GM12878 (cell line): ENCODE measurements around the gene TUBA1B. TPM values are rescaled to one million over a fixed set of nuclear protein-coding genes. Genes with fewer than 3 reads are reported as not detected.

Source experiments
- CHD2 ChIP-seq: IDR thresholded peaks from 2 replicates; pipeline ENCODE4 v1.6.1; 2011; ENCODE audit warnings: low read depth, low read length, improper control_type of control experiment, borderline replicate concordance
- EGR1 ChIP-seq, 2 experiments: IDR thresholded peaks; 1 replicate in 1 of 2; 2 replicates in 1 of 2; pipeline ENCODE4 v1.6.1; 2011 to 2012; ENCODE audit warnings: low read depth in 2 of 2, low read length in 2 of 2, borderline replicate concordance in 1 of 2, mild to moderate bottlenecking in 1 of 2, moderate library complexity in 1 of 2
- ETV6 ChIP-seq, 2 experiments: fragments of 450-650 bp in 1 of 2; IDR thresholded peaks in 1 of 2; conservative IDR thresholded peaks in 1 of 2; 2 replicates each; pipeline ENCODE4 v1.6.1; 2014; ENCODE audit warnings: antibody characterized with exemption in 1 of 2, borderline replicate concordance in 1 of 2, low read depth in 1 of 2, mild to moderate bottlenecking in 1 of 2, moderate library complexity in 1 of 2
- HCFC1 ChIP-seq: fragments of 150-350 bp; IDR thresholded peaks from 2 replicates; pipeline ENCODE4 v1.6.1; 2014; ENCODE audit warnings: low read length
- KDM1A ChIP-seq: fragments of 200-600 bp; sonication (generic); IDR thresholded peaks from 2 replicates; pipeline ENCODE4 v1.6.1; 2016; ENCODE audit warnings: borderline replicate concordance
- MYC ChIP-seq: IDR thresholded peaks from 2 replicates; pipeline ENCODE4 v1.6.1; 2011; ENCODE audit warnings: mild to moderate bottlenecking, low read length, moderate library complexity, inconsistent platforms; ENCODE audit not compliant: insufficient read depth, insufficient replicate concordance, insufficient read length, severe bottlenecking
- NFIC ChIP-seq: IDR thresholded peaks from 2 replicates; pipeline ENCODE4 v1.6.1; 2012; ENCODE audit warnings: low read depth, mild to moderate bottlenecking, inconsistent platforms, low read length, moderate library complexity
- RB1 ChIP-seq: fragments of 450-650 bp; formaldehyde crosslinking; IDR thresholded peaks from 2 replicates; pipeline ENCODE4 v1.6.1; 2017; ENCODE audit warnings: mild to moderate bottlenecking, borderline replicate concordance
- RELA ChIP-seq: fragments of 450-650 bp; IDR thresholded peaks from 2 replicates; pipeline ENCODE4 v1.8.0; 2014; ENCODE audit warnings: borderline replicate concordance; ENCODE audit not compliant: partially characterized antibody
- RUNX3 ChIP-seq: IDR thresholded peaks from 2 replicates; pipeline ENCODE4 v1.6.1; 2012; ENCODE audit warnings: low read length, inconsistent platforms
- SMAD1 ChIP-seq: fragments of 450-650 bp; IDR thresholded peaks from 2 replicates; pipeline ENCODE4 v1.6.1; 2018; ENCODE audit warnings: mild to moderate bottlenecking, low read depth; ENCODE audit not compliant: partially characterized antibody
- WRNIP1 ChIP-seq: IDR thresholded peaks from 2 replicates; pipeline ENCODE4 v1.6.1; 2011; ENCODE audit warnings: low read depth, low read length, improper control_type of control experiment, borderline replicate concordance
- ZSCAN29 ChIP-seq: fragments of 450-650 bp; IDR thresholded peaks from 2 replicates; pipeline ENCODE4 v1.6.1; 2017; ENCODE audit warnings: mild to moderate bottlenecking, moderate library complexity
- ZZZ3 ChIP-seq: IDR thresholded peaks from 2 replicates; pipeline ENCODE4 v1.6.1; 2011; ENCODE audit warnings: low read depth; ENCODE audit not compliant: control insufficient read depth, insufficient read length
- polyA plus RNA-seq, 11 experiments: library from polyadenylated mRNA; depleted of rRNA in 4 of 11; unstranded in 6 of 11; stranded (reverse) in 5 of 11; fragments of >200 nt; fragmentation: Nextera tagmentation in 4 of 11; fragmentation: Illumina TruSeq in 1 of 11; extraction: Ambion mirVana in 4 of 11; extraction: Trizol in 1 of 11; gene quantifications; 1 replicate in 1 of 11; 2 replicates in 10 of 11; pipeline versions ENCODE4 v1.2.1 to v1.2.3, GENCODE V29; 2011 to 2016; ENCODE audit warnings: inconsistent platforms in 2 of 11, missing spikeins in 2 of 11, low read depth in 1 of 11
- total RNA-seq, 4 experiments: library from RNA; depleted of rRNA in 3 of 4; stranded (reverse); fragments of >200 nt in 3 of 4; fragmentation: Illumina TruSeq in 1 of 4; extraction: Trizol in 1 of 4; gene quantifications; 2 replicates each; pipeline versions ENCODE4 v1.2.1 to v1.2.3, GENCODE V29; 2013 to 2021
- TF ChIP-seq, protein P1 (sequence below): fragments of 450-650 bp; IDR thresholded peaks from 2 replicates; pipeline ENCODE4 v1.6.1; 2016; ENCODE audit warnings: mild to moderate bottlenecking
- TF ChIP-seq, protein P2 (sequence below): IDR thresholded peaks from 2 replicates; pipeline ENCODE4 v1.6.1; 2012; ENCODE audit warnings: low read depth, low read length, improper control_type of control experiment
- TF ChIP-seq, protein P3 (sequence below): fragments of 450-650 bp; IDR thresholded peaks from 2 replicates; pipeline ENCODE4 v1.6.1; 2017; ENCODE audit warnings: mild to moderate bottlenecking, moderate library complexity
- TF ChIP-seq, protein P4 (sequence below): IDR thresholded peaks from 2 replicates; pipeline ENCODE4 v1.6.1; 2011; ENCODE audit warnings: low read depth, low read length, improper control_type of control experiment, borderline replicate concordance
- TF ChIP-seq, protein P5 (sequence below): fragments of 450-650 bp; IDR thresholded peaks from 2 replicates; pipeline ENCODE4 v1.6.1; 2017; ENCODE audit warnings: mild to moderate bottlenecking, low read depth, inconsistent platforms; ENCODE audit not compliant: poor library complexity, severe bottlenecking

TUBA1B gene
- total and polyA plus RNA-seq, 10 of the 15 experiments (the other 5 are each of a cell fraction or from before 2014, with no cell fraction given), result 2,328 to 4,712 (median 3,552) TPM

DNA sequence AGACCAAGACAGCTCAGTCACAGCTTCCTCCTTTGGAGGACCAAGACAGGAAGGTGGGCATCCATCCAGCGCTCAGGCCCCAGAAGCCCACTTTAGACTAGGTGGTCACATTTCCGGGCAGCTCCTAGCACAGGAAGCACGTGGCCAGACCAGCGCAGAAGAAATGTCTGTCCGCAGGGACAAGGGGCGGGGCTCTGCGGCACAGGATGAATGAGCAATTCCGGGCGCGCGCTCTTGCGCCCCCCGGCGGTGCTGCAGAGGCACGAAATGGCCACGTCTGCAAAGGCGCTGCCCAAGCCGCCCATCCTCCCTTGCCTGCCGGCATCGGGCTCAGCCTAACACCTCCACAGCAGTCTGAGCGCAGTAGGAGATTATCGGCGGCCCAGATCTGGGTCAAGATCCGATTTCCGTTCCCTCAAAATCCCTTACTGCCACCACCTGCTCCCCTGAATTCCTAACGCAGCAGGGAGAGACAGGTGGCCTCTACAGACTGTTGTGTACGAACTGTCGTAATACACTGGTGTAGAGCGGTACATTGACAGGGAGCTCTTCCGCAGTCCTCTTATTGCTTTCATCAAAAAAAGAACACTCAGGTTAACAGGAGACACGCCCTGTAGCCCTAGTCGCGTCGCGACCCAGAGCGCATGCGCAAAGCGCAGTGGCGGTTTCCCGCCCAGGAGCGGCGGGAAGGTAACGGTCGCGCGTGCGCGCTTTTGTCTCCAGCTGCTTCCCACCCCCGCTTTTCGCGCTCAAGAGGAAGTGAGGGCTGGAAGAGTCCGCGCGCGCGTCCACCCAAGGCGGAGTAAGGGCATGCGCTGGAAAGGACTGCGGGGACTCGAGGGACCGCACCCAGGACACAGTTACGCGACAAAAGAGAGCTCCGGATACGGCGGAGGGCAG, 794 bp downstream of the TUBA1B start (continued):
- TF ChIP-seq RB1, result peak; percentile 98
- TF ChIP-seq, protein P1, sequence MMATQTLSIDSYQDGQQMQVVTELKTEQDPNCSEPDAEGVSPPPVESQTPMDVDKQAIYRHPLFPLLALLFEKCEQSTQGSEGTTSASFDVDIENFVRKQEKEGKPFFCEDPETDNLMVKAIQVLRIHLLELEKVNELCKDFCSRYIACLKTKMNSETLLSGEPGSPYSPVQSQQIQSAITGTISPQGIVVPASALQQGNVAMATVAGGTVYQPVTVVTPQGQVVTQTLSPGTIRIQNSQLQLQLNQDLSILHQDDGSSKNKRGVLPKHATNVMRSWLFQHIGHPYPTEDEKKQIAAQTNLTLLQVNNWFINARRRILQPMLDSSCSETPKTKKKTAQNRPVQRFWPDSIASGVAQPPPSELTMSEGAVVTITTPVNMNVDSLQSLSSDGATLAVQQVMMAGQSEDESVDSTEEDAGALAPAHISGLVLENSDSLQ, result peak; percentile 53; the same call in 1 of the 2 replicates
- peak; percentile 7 for TF ChIP-seq RELA
- TF ChIP-seq SMAD1, result peak; percentile 8
- peak; percentile 59 to 98 for TF ChIP-seq EGR1 (IDR thresholded peaks at IDR 0.05; ENCODE audit: borderline replicate concordance in 1 of 2, low read depth in 2 of 2, low read length in 2 of 2)
- TF ChIP-seq, protein P2, sequence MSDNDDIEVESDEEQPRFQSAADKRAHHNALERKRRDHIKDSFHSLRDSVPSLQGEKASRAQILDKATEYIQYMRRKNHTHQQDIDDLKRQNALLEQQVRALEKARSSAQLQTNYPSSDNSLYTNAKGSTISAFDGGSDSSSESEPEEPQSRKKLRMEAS, result peak; percentile 94
- TF ChIP-seq CHD2, result peak; percentile 79
- TF ChIP-seq KDM1A, result no peak
- TF ChIP-seq, protein P3, sequence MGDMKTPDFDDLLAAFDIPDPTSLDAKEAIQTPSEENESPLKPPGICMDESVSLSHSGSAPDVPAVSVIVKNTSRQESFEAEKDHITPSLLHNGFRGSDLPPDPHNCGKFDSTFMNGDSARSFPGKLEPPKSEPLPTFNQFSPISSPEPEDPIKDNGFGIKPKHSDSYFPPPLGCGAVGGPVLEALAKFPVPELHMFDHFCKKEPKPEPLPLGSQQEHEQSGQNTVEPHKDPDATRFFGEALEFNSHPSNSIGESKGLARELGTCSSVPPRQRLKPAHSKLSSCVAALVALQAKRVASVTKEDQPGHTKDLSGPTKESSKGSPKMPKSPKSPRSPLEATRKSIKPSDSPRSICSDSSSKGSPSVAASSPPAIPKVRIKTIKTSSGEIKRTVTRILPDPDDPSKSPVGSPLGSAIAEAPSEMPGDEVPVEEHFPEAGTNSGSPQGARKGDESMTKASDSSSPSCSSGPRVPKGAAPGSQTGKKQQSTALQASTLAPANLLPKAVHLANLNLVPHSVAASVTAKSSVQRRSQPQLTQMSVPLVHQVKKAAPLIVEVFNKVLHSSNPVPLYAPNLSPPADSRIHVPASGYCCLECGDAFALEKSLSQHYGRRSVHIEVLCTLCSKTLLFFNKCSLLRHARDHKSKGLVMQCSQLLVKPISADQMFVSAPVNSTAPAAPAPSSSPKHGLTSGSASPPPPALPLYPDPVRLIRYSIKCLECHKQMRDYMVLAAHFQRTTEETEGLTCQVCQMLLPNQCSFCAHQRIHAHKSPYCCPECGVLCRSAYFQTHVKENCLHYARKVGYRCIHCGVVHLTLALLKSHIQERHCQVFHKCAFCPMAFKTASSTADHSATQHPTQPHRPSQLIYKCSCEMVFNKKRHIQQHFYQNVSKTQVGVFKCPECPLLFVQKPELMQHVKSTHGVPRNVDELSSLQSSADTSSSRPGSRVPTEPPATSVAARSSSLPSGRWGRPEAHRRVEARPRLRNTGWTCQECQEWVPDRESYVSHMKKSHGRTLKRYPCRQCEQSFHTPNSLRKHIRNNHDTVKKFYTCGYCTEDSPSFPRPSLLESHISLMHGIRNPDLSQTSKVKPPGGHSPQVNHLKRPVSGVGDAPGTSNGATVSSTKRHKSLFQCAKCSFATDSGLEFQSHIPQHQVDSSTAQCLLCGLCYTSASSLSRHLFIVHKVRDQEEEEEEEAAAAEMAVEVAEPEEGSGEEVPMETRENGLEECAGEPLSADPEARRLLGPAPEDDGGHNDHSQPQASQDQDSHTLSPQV, result no peak
- TF ChIP-seq, protein P4, sequence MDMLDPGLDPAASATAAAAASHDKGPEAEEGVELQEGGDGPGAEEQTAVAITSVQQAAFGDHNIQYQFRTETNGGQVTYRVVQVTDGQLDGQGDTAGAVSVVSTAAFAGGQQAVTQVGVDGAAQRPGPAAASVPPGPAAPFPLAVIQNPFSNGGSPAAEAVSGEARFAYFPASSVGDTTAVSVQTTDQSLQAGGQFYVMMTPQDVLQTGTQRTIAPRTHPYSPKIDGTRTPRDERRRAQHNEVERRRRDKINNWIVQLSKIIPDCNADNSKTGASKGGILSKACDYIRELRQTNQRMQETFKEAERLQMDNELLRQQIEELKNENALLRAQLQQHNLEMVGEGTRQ, result peak; percentile 70
- 0 out of 2 replicates have a peak, but pooled peaks have one; percentile 53 for TF ChIP-seq NFIC
- peak; percentile 24 for TF ChIP-seq MYC
- no peak for TF ChIP-seq ZSCAN29
- TF ChIP-seq, protein P5, sequence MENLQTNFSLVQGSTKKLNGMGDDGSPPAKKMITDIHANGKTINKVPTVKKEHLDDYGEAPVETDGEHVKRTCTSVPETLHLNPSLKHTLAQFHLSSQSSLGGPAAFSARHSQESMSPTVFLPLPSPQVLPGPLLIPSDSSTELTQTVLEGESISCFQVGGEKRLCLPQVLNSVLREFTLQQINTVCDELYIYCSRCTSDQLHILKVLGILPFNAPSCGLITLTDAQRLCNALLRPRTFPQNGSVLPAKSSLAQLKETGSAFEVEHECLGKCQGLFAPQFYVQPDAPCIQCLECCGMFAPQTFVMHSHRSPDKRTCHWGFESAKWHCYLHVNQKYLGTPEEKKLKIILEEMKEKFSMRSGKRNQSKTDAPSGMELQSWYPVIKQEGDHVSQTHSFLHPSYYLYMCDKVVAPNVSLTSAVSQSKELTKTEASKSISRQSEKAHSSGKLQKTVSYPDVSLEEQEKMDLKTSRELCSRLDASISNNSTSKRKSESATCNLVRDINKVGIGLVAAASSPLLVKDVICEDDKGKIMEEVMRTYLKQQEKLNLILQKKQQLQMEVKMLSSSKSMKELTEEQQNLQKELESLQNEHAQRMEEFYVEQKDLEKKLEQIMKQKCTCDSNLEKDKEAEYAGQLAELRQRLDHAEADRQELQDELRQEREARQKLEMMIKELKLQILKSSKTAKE, result peak; percentile 11
- no peak; a peak in 1 of 4 replicates for TF ChIP-seq ETV6 (conservative IDR thresholded peaks at IDR 0.05 in 1 of 2, IDR thresholded peaks at IDR 0.05 in 1 of 2; ENCODE audit: borderline replicate concordance in 1 of 2, low read depth in 1 of 2)
- no peak for TF ChIP-seq WRNIP1
- TF ChIP-seq HCFC1, result peak; percentile 49; the same call in 1 of the 2 replicates
- TF ChIP-seq ZZZ3, result no peak
- TF ChIP-seq RUNX3, result peak; percentile 52; the same call in 1 of the 2 replicates
